GM12874 (cell line): ENCODE results near the gene OSBPL10.

Experiments used
- CTCF ChIP-seq: IDR thresholded peaks from 2 replicates; pipeline ENCODE4 v1.5.1; 2011; ENCODE audit warnings: low read depth, mild to moderate bottlenecking, control low read depth, low read length, moderate library complexity; ENCODE audit not compliant: insufficient read depth

The OSBPL10 gene

DNA sequence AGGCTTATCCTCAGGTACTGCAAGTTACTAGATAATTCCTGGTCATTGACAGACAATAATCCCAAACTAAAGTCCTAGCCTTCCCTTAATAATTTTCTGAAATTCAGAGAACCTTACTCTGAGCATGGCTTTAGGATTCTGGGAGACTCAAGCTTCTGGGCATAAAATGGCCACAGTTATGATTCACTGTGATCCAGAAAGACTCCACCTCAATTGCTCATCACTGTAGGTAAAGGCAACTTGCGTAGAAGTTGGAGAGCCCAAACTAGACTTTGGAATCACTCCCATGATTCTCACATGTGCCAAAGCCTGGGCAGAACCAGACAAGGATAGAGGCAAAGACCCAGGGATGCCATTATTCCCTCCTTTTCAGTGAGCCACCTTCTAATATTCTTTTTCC, 195.3 kb downstream of the OSBPL10 start:
- no peak for TF ChIP-seq CTCF

DNA sequence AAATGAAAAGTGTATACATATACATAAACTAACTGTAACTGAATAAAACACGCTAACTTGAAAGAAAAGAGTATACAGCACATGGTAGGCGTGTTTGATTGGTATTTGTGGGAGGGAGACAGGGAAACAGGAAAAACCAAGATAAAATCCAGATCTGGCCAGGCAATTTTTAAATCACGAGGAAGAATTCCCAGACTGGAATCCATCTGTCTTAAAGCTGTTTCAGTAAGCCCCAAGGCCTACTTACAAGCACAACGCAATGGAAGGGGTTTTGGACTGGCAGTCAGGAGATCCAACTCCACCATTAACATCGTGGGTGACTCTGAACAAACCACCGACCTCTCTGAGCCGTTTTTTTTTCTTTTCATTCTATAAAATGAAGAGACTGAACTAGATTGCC, 195.8 kb downstream of the OSBPL10 start:
- no peak for TF ChIP-seq CTCF

GRCh38 chr3:31779514-31779913, 201.5 kb downstream of the OSBPL10 start:
- TF ChIP-seq CTCF = no peak

DNA sequence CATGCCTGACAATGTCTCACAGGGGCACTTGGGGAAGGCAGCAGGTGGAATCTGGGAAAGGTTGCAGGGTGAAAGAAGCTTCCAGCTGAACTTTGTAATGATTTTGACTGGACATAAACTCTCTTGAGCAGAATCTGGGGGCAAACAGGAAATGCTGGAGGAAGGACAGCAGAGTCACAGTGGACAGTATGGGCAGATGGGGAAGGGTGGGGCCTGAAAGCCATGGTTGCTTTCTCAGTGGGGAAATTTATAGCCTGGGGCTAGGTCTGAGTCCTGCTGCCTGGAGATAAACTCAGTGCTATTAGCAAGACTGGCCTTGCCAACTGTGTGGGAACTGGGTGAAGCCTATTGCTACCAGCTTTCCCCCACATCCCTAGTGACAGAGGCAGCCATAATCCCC, 203.2 kb downstream of the OSBPL10 start:
- TF ChIP-seq CTCF = no peak

- TF ChIP-seq CTCF = no peak
Measured at GRCh38 chr3:31777092-31777491, 204.0 kb downstream of the OSBPL10 start.

DNA sequence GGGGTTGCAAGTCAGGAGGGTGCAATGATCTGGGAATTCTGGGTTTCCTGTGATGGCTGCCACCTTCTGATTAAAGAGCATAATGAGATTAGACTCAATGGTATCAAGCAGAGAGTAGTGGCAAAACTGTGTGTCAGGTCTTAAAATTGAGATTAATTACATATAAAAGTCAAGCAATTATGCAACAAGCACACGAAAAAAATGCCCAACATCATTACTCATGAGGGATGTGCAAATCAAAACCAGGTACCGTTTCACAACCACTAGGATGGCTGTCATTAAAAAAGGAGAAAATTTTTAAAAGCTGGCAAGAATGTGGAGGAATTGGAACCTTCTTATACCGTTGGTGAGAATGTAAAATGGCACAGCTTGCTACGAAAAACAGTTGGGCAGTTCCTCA, 205.0 kb downstream of the OSBPL10 start:
- no peak for TF ChIP-seq CTCF

DNA sequence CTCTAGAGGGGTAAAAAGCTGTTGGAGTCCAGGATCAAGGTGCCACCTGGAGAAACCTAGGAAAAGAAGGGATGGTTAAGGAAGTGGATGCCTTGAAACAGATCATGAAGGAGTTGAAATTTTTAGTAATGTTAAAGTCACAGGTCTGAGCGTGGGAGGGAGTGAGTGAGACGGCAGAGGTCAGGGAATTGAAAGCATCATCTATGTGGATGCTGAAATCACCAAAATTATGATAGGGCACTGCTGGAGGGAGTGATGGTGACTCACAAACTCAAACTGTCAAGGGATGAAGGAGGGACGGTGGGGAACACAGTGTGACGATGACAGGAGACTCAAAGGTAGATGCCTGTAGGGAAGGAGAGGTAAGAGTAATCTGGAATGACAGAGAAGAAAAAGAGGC, 205.7 kb downstream of the OSBPL10 start:
- no peak for TF ChIP-seq CTCF
